SK-N-MC (cell line): ENCODE data around the gene DMXL2.

Experiments used
- EZH2 ChIP-seq: fragments of 200-600 bp; sonication (generic); IDR thresholded peaks from one replicate; pipeline ENCODE4 v1.6.1; 2017; ENCODE audit warnings: antibody characterized with exemption
- POLR2AphosphoS5 ChIP-seq: IDR thresholded peaks from 2 replicates; pipeline ENCODE4 v1.6.1; 2012; ENCODE audit warnings: mild to moderate bottlenecking, low read depth, low read length, borderline replicate concordance

DNA sequence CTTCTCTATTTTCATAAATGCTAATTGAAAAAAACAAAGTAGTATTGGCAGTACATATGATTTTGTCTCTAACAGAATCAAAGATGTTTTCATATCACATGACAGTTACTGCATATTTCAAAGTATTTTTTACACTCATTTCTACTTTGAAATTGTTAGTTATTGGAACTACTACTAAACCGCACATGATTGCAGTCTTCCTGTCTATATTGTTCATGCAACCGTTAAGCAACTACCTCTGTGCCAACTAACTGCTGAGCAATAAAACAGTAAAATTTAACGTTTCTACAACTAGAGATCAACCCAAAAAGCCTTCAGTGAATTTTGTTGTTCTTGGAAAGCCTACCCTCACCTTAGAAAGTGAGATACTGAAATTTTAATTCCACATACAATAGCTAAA, 64.2 kb downstream of the DMXL2 start:
- TF ChIP-seq EZH2, result no peak
- TF ChIP-seq POLR2AphosphoS5, result no peak
